Measurements from ENCODE around the gene NPIPB9. TPM values are rescaled to one million over a fixed set of nuclear protein-coding genes. Genes with fewer than 3 reads are reported as not detected.
"Not testable (repeated sequence)": the region's sequence is repeated elsewhere in the genome, so short reads cannot be mapped to it uniquely, and the experiment has no call there.

Gene NPIPB9
- total and polyA plus RNA-seq, 3 experiments from 2014 or later, result 1.2 to 2.8 TPM; not detected in 1

GRCh38 chr16:28820016-28820415, 68.4 kb downstream of the NPIPB9 start:
- CTCF ChIA-PET, result no interaction called here
- Mint-ChIP-seq H3K36me3 (peaks cover 0 to 18% (median 3%) of the 10 kb centered on the region in 3 donors), H3K27me3 (peaks cover 0 to 7% of the 10 kb centered on the region in 2 donors), H3K4me3 (peak overlapping the region in 2 of 7 donors; percentile 61 to 66), H3K27ac (peak overlapping the region in 1 of 8 donors; percentile 73), H3K9me3 (peaks cover 0 to 3% (median 0%) of the 10 kb centered on the region in 5 donors), H3K4me1 (peaks cover 15 to 28% (median 16%) of the 10 kb centered on the region in 3 donors)
- no peak for DNase-seq
- H3K36me3 ChIP-seq (ENCODE audit: insufficient read depth, low read length), result no peaks in the 10 kb centered on the region
- no peak overlapping the region for H3K4me3 ChIP-seq (ENCODE audit: low read length)
- no peaks in the 10 kb centered on the region for H3K27me3 ChIP-seq (ENCODE audit: insufficient read depth, low read length, poor library complexity, severe bottlenecking)
- no peaks in the 10 kb centered on the region for H3K9me3 ChIP-seq (ENCODE audit: low read length)
- H3K4me1 ChIP-seq (ENCODE audit: insufficient read depth, low read length), result peaks cover 11% of the 10 kb centered on the region
- POLR2A ChIA-PET, result no interaction called here
- H3K27ac ChIP-seq (ENCODE audit: low read depth, low read length), result no peak overlapping the region

- H3K9me3 ChIP-seq (ENCODE audit: low read length); H3K36me3 ChIP-seq (ENCODE audit: insufficient read depth, low read length); H3K27me3 Mint-ChIP-seq; H3K9me3 Mint-ChIP-seq; H3K4me3 ChIP-seq (ENCODE audit: low read length); POLR2A ChIA-PET; H3K27me3 ChIP-seq (ENCODE audit: insufficient read depth, low read length, poor library complexity, severe bottlenecking); H3K27ac ChIP-seq (ENCODE audit: low read depth, low read length): not testable (repeated sequence)
- CTCF ChIA-PET, result interaction anchor here (1.0 kb wide), 1 partner anchor 125 kb away, joined by 4 read pairs; no protein-coding TSS in a partner anchor
- Mint-ChIP-seq H3K4me1 (peaks cover 20 to 33% (median 21%) of the 10 kb centered on the region in 3 donors), H3K36me3 (peaks cover 3 to 23% (median 7%) of the 10 kb centered on the region in 3 donors), H3K27ac (peak overlapping the region in 3 of 8 donors; percentile 6 to 88 (median 32)), H3K4me3 (peak overlapping the region in 4 of 7 donors; percentile 19 to 67 (median 64))
- DNase-seq, result peak in 1 of 5 donors; percentile 6
- peaks cover 16% of the 10 kb centered on the region for H3K4me1 ChIP-seq (ENCODE audit: insufficient read depth, low read length)
Measured at GRCh38 chr16:28820546-28820945, 69.0 kb downstream of the NPIPB9 start.

DNA sequence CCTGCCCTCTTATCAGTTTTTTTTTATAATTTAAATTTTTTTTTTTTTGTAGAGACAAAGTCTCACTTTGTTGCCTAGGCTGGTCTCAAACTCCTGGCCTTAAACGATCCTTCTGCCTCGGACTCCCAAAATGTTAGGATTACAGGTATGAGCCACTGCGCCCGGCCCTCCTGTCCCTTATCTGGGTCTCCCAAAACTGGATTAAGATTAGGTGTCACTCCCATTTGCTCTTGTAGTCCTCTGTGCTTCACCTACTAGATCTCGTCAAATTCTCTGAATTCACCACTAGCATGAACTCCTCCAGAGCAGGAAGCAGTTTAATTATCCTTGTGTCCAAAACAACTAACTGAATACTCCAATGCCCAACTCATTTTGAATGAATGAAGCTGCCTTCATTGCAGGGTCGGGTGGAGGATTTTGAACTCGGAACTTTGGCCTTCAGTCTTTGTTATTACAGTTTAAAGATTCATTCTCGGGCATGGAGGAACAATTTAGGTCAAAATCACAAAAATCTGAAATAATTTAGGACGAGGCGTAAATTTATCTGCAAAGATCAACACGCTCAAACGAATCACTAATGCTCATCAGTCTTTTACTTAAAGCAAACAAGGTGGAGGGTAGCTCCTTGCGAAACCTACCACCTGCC, 70.4 kb downstream of the NPIPB9 start:
- H3K4me3 ChIP-seq (ENCODE audit: low read length), result peak overlapping the region; percentile 79
- Mint-ChIP-seq H3K27me3 (peaks cover 0 to 7% of the 10 kb centered on the region in 2 donors), H3K36me3 (peaks cover 5 to 35% (median 9%) of the 10 kb centered on the region in 3 donors), H3K9me3 (peaks cover 0 to 3% (median 0%) of the 10 kb centered on the region in 5 donors), H3K4me3 (peak overlapping the region; percentile 77 to 91 (median 83)), H3K4me1 (peaks cover 34 to 47% (median 35%) of the 10 kb centered on the region in 3 donors), H3K27ac (peak overlapping the region; percentile 81 to 95 (median 89))
- peaks cover 20% of the 10 kb centered on the region for H3K36me3 ChIP-seq (ENCODE audit: insufficient read depth, low read length)
- ChIA-PET POLR2A (interaction anchor here (0.9 to 3.9 kb wide), 13 partner anchors 14 to 1837 kb away, joined by 3 to 35 read pairs (median 6); partner anchors contain the start of genes CLN3, NFATC2IP, RABEP2 and SH2B1), CTCF (interaction anchor here (0.9 to 1.7 kb wide), 6 partner anchors 20 to 328 kb away, joined by 3 to 7 read pairs (median 4); partner anchors contain the start of genes APOBR and TUFM)
- H3K4me1 ChIP-seq (ENCODE audit: insufficient read depth, low read length), result peaks cover 29% of the 10 kb centered on the region
- no peaks in the 10 kb centered on the region for H3K9me3 ChIP-seq (ENCODE audit: low read length)
- H3K27me3 ChIP-seq (ENCODE audit: insufficient read depth, low read length, poor library complexity, severe bottlenecking), result no peaks in the 10 kb centered on the region
- no peak for DNase-seq
- H3K27ac ChIP-seq (ENCODE audit: low read depth, low read length), result peak overlapping the region; percentile 96

Other genes starting within 250 kb of the NPIPB9 start
- not detected for gene IL27, start 245.0 kb upstream of the NPIPB9 start, total RNA-seq
- gene IL27, start 245.0 kb upstream of the NPIPB9 start, polyA plus RNA-seq, result not detected
- gene NUPR1, start 212.8 kb upstream of the NPIPB9 start, total RNA-seq, result not detected
- gene NUPR1, start 212.8 kb upstream of the NPIPB9 start, polyA plus RNA-seq, result not detected
- 10 to 100 TPM; 37.9 to 39.8 TPM for gene SGF29, start 197.9 kb upstream of the NPIPB9 start, total RNA-seq
- gene SGF29, start 197.9 kb upstream of the NPIPB9 start, polyA plus RNA-seq, result 56.9 TPM
- gene SULT1A2, start 154.7 kb upstream of the NPIPB9 start, total RNA-seq, result under 1 TPM; 0.29 to 0.46 TPM
- not detected for gene SULT1A2, start 154.7 kb upstream of the NPIPB9 start, polyA plus RNA-seq
- 1 to 10 TPM; 5.9 to 7.4 TPM for gene SULT1A1, start 141.7 kb upstream of the NPIPB9 start, total RNA-seq
- gene SULT1A1, start 141.7 kb upstream of the NPIPB9 start, polyA plus RNA-seq, result 7.3 TPM
- 1 to 10 TPM; 1.3 to 1.4 TPM for gene NPIPB8, start 113.7 kb upstream of the NPIPB9 start, total RNA-seq
- 0.60 TPM for gene NPIPB8, start 113.7 kb upstream of the NPIPB9 start, polyA plus RNA-seq
- 100 to 1,000 TPM; 701 to 733 TPM for gene EIF3C, start 40.3 kb upstream of the NPIPB9 start, total RNA-seq
- 300 TPM for gene EIF3C, start 40.3 kb upstream of the NPIPB9 start, polyA plus RNA-seq
- gene ATXN2L, start 71.2 kb downstream of the NPIPB9 start, total RNA-seq, result 100 to 1,000 TPM; 266 to 267 TPM
- 31.0 TPM for gene ATXN2L, start 71.2 kb downstream of the NPIPB9 start, polyA plus RNA-seq
- 100 to 1,000 TPM; 320 to 347 TPM for gene TUFM, start 94.6 kb downstream of the NPIPB9 start, total RNA-seq
- 146 TPM for gene TUFM, start 94.6 kb downstream of the NPIPB9 start, polyA plus RNA-seq
- gene SH2B1, start 112.1 kb downstream of the NPIPB9 start, total RNA-seq, result 10 to 100 TPM; 39.6 to 44.7 TPM
- gene SH2B1, start 112.1 kb downstream of the NPIPB9 start, polyA plus RNA-seq, result 3.5 TPM
- 1 to 10 TPM; 1.9 to 2.1 TPM for gene ATP2A1, start 126.7 kb downstream of the NPIPB9 start, total RNA-seq
- not detected for gene ATP2A1, start 126.7 kb downstream of the NPIPB9 start, polyA plus RNA-seq
- gene RABEP2, start 173.5 kb downstream of the NPIPB9 start, total RNA-seq, result 10 to 100 TPM; 20.8 to 21.7 TPM
- gene RABEP2, start 173.5 kb downstream of the NPIPB9 start, polyA plus RNA-seq, result 6.6 TPM
- not detected for gene CD19, start 180.2 kb downstream of the NPIPB9 start, total RNA-seq
- not detected for gene CD19, start 180.2 kb downstream of the NPIPB9 start, polyA plus RNA-seq
- 10 to 100 TPM; 75.1 to 77.0 TPM for gene NFATC2IP, start 199.2 kb downstream of the NPIPB9 start, total RNA-seq
- gene NFATC2IP, start 199.2 kb downstream of the NPIPB9 start, polyA plus RNA-seq, result 35.0 TPM
- gene SPNS1, start 223.0 kb downstream of the NPIPB9 start, total RNA-seq, result 10 to 100 TPM; 36.5 to 40.9 TPM
- gene SPNS1, start 223.0 kb downstream of the NPIPB9 start, polyA plus RNA-seq, result 33.2 TPM
- 100 to 1,000 TPM; 195 to 203 TPM for gene LAT, start 233.3 kb downstream of the NPIPB9 start, total RNA-seq
- 331 TPM for gene LAT, start 233.3 kb downstream of the NPIPB9 start, polyA plus RNA-seq